Measurements from ENCODE around the gene NDUFAF8.

DNA sequence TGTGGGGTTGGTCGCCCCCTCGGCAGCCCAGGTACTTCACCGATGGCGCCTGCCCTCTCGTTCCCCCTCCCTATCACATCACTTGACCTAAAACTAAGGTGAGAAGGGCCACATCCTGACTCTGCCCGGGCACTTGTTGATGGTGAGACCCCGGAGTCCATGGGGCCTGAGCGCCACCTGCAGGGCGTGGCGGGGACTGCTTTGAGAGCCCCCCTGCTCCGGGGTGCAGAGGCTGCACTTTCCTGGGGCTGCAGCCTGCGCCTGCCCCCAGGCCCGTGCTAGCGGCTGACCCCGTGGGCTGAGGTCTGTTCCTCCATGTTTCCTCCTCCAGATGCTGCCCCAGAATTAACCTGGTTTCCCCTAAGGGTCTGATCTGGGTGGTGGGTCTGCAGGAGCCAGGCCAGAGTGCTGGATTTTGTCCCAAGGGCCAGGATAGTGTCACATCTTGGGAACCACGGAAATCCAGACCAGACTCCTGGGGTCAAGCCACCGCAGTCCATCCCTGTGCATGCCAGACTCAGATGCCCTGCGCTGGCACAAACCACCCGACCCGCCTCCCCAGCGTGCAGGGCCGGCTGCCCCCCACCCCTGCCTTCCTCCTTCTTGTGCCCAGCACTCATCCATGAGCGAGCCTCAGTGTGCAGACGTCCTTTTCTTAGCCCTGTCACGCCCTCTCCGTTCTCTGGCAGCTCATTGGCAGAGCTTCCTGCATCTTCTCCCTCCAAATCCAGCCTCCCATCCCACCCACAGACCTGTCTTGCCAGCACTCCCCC, 2.7 kb downstream of the NDUFAF8 start:
- TF ChIP-seq, protein P1, sequence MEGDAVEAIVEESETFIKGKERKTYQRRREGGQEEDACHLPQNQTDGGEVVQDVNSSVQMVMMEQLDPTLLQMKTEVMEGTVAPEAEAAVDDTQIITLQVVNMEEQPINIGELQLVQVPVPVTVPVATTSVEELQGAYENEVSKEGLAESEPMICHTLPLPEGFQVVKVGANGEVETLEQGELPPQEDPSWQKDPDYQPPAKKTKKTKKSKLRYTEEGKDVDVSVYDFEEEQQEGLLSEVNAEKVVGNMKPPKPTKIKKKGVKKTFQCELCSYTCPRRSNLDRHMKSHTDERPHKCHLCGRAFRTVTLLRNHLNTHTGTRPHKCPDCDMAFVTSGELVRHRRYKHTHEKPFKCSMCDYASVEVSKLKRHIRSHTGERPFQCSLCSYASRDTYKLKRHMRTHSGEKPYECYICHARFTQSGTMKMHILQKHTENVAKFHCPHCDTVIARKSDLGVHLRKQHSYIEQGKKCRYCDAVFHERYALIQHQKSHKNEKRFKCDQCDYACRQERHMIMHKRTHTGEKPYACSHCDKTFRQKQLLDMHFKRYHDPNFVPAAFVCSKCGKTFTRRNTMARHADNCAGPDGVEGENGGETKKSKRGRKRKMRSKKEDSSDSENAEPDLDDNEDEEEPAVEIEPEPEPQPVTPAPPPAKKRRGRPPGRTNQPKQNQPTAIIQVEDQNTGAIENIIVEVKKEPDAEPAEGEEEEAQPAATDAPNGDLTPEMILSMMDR (IDR thresholded peaks at IDR 0.05) = peak in 3 of 4 experiments; percentile 63 to 88 (median 76)
- no peak for TF ChIP-seq POLR2A (IDR thresholded peaks at IDR 0.05)

Measured in gastroesophageal sphincter (tissue), 3 donors.